HepG2 (cell line): ENCODE data around the gene PRDX6. TPM values are rescaled to one million over a fixed set of nuclear protein-coding genes. Genes with fewer than 3 reads are reported as not detected.

Source experiments
- CSRNP1 ChIP-seq: sonication (generic); formaldehyde crosslinking; IDR thresholded peaks from 2 replicates; pipeline ENCODE4 v1.8.1; 2023; ENCODE audit warnings: mild to moderate bottlenecking, missing genetic modification reagents
- EP300 ChIP-seq, 3 experiments: sonication (generic) in 1 of 3; formaldehyde crosslinking in 1 of 3; IDR thresholded peaks; 2 replicates each; pipeline versions ENCODE4 v1.5.1 to v1.6.1; 2011 to 2020; ENCODE audit warnings: low read depth in 2 of 3, low read length in 2 of 3, borderline replicate concordance in 1 of 3, improper control_type of control experiment in 1 of 3, mild to moderate bottlenecking in 1 of 3, missing genetic modification reagents in 1 of 3, moderate library complexity in 1 of 3
- HMG20A ChIP-seq: IDR thresholded peaks from 2 replicates; pipeline ENCODE4 v1.6.1; 2016; ENCODE audit warnings: borderline replicate concordance
- HMGA1 ChIP-seq: sonication (generic); formaldehyde crosslinking; conservative IDR thresholded peaks from 2 replicates; pipeline ENCODE4 v1.4.0; 2020; ENCODE audit warnings: missing genetic modification reagents
- MTA1 ChIP-seq: sonication (generic); formaldehyde crosslinking; IDR thresholded peaks from 2 replicates; pipeline ENCODE4 v1.4.0; 2020; ENCODE audit warnings: missing genetic modification reagents, mild to moderate bottlenecking, borderline replicate concordance
- MXD1 ChIP-seq: sonication (generic); formaldehyde crosslinking; IDR thresholded peaks from 2 replicates; pipeline ENCODE4 v1.4.0; 2020; ENCODE audit warnings: mild to moderate bottlenecking, missing genetic modification reagents
- NCOR1 ChIP-seq: fragments of 200-600 bp; sonication (generic); IDR thresholded peaks from 2 replicates; pipeline ENCODE4 v1.7.0; 2017; ENCODE audit warnings: antibody characterized with exemption, low read length, borderline replicate concordance
- TFE3 ChIP-seq: IDR thresholded peaks from 2 replicates; pipeline ENCODE4 v1.6.1; 2016
- ZFP36L2 ChIP-seq: sonication (generic); formaldehyde crosslinking; IDR thresholded peaks from 2 replicates; pipeline ENCODE4 v1.4.0; 2020; ENCODE audit warnings: missing genetic modification reagents
- ZNF354B ChIP-seq: sonication (generic); formaldehyde crosslinking; IDR thresholded peaks from 2 replicates; pipeline ENCODE4 v1.8.0; 2022; ENCODE audit warnings: mild to moderate bottlenecking, missing genetic modification reagents
- ZNF512B ChIP-seq: sonication (generic); formaldehyde crosslinking; IDR thresholded peaks from 2 replicates; pipeline ENCODE4 v1.5.1; 2020; ENCODE audit warnings: missing genetic modification reagents, mild to moderate bottlenecking, borderline replicate concordance
- polyA plus RNA-seq, 8 experiments: library from polyadenylated mRNA; depleted of rRNA in 3 of 8; stranded (reverse) in 7 of 8; unstranded in 1 of 8; fragments of >200 nt; fragmentation: Illumina TruSeq in 4 of 8; extraction: Trizol in 4 of 8; gene quantifications; 2 replicates each; pipeline versions ENCODE4 v1.2.1 to v1.2.3, GENCODE V29; 2011 to 2016; ENCODE audit warnings: low read depth in 4 of 8, missing spikeins in 1 of 8, mixed read lengths in 1 of 8; ENCODE audit not compliant: insufficient read depth in 1 of 8
- total RNA-seq, 5 experiments: library from RNA; depleted of rRNA; stranded (reverse); fragments of >200 nt; fragmentation: Illumina TruSeq; extraction: Trizol; gene quantifications; 2 replicates each; pipeline ENCODE4 v1.2.3, GENCODE V29; 2016; ENCODE audit warnings: low read depth in 1 of 5

PRDX6 gene
- total and polyA plus RNA-seq, 2 of the 13 experiments (the other 11 are each of a cell fraction or from before 2014, with no cell fraction given): 224 to 309 TPM

- TF ChIP-seq ZNF354B (CRISPR knock-in tag) (no peak), ZNF512B (no peak), NCOR1 (no peak), ZFP36L2 (no peak), EP300 (IDR thresholded peaks at IDR 0.05; ENCODE audit: low read depth in 2 of 2, low read length in 2 of 2) (no peak), EP300 (CRISPR knock-in tag; IDR thresholded peaks at IDR 0.05; ENCODE audit: borderline replicate concordance) (no peak), HMG20A (CRISPR knock-in tag) (no peak), MXD1 (CRISPR knock-in tag) (no peak), HMGA1 (CRISPR knock-in tag) (no peak), CSRNP1 (no peak), MTA1 (CRISPR knock-in tag) (no peak), TFE3 (no peak)
- TF ChIP-seq, all 625 proteins: peak for 0
Measured at GRCh38 chr1:173499729-173500128, 22.6 kb downstream of the PRDX6 start (continued).
